Kidney epithelial cell (primary cell): ENCODE data around the gene PRIMPOL. TPM values are rescaled to one million over a fixed set of nuclear protein-coding genes. Genes with fewer than 3 reads are reported as not detected.

Experiments
- DNase-seq: peaks from one replicate; pipeline ENCODE4 v3.0.0-alpha.2; 2010; ENCODE audit warnings: low read depth
- H3K27me3 ChIP-seq: 2 replicates; pipeline ENCODE4 v1.6.0; 2011; ENCODE audit warnings: low read length; ENCODE audit not compliant: control insufficient read depth, insufficient read depth
- H3K36me3 ChIP-seq: 2 replicates; pipeline ENCODE4 v1.5.1; 2011; ENCODE audit warnings: low read length; ENCODE audit not compliant: control insufficient read depth, insufficient read depth
- H3K4me3 ChIP-seq: 2 replicates; pipeline ENCODE4 v1.5.1; 2011; ENCODE audit warnings: low read depth, mild to moderate bottlenecking, control low read depth, low read length
- total RNA-seq: library from RNA; depleted of rRNA; stranded (reverse); fragments of >200 nt; gene quantifications from 2 replicates; pipeline ENCODE4 v1.2.3, GENCODE V29; 2015
- TF ChIP-seq, protein P1 (sequence below): IDR thresholded peaks from 2 replicates; pipeline ENCODE4 v1.5.1; 2011; ENCODE audit warnings: mild to moderate bottlenecking, moderate library complexity, low read length, control low read depth, inconsistent platforms; ENCODE audit not compliant: insufficient read depth, poor library complexity, severe bottlenecking

Gene PRIMPOL
- total RNA-seq, 1 donor from 2014 or later, result 12.3 TPM

DNA sequence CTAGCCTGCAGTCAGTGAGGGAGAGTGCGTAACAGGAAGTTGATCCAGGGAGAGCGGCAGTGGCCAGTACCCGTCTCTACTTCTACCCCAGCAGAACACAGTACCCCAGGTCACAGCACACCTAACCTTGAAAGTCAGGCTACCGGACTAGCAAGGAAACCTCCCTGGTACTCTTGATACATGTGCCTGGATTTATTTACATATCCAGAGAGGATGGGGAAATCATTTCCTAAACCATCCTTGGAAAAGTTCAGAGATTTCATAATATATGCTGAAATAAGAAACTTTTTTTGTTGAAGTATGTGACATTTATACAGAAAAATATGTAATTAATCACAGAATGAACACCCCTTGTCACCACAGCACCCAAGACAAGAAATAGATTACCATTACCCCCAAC lies 24.5 kb downstream of the PRIMPOL start:
- H3K27me3 ChIP-seq, result no peaks in the 10 kb centered on the region
- H3K36me3 ChIP-seq, result peaks cover 1% of the 10 kb centered on the region
- TF ChIP-seq, protein P1, sequence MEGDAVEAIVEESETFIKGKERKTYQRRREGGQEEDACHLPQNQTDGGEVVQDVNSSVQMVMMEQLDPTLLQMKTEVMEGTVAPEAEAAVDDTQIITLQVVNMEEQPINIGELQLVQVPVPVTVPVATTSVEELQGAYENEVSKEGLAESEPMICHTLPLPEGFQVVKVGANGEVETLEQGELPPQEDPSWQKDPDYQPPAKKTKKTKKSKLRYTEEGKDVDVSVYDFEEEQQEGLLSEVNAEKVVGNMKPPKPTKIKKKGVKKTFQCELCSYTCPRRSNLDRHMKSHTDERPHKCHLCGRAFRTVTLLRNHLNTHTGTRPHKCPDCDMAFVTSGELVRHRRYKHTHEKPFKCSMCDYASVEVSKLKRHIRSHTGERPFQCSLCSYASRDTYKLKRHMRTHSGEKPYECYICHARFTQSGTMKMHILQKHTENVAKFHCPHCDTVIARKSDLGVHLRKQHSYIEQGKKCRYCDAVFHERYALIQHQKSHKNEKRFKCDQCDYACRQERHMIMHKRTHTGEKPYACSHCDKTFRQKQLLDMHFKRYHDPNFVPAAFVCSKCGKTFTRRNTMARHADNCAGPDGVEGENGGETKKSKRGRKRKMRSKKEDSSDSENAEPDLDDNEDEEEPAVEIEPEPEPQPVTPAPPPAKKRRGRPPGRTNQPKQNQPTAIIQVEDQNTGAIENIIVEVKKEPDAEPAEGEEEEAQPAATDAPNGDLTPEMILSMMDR, result no peak
- no peak overlapping the region for H3K4me3 ChIP-seq
- DNase-seq, result no peak

DNA sequence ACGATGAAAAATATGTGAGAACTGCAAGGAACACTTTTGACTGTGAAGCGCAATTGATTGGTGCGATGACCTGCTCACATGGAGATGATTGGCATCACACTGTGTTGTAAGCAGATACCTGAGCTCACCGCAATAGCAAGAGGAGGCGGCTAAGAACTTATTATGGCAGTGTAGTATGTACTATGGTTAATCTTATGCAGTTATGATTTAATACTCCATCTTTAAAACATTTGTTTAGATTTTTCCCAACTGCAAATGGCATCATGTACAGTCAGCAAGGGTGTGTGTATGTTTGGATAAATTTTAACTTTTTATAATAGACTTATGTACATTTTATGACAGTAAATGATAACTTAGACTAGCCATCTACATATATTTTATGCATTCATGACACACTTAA lies 25.5 kb downstream of the PRIMPOL start:
- TF ChIP-seq, protein P1, result no peak
- no peak overlapping the region for H3K4me3 ChIP-seq
- H3K27me3 ChIP-seq, result no peaks in the 10 kb centered on the region
- no peak for DNase-seq
- peaks cover 1% of the 10 kb centered on the region for H3K36me3 ChIP-seq

DNA sequence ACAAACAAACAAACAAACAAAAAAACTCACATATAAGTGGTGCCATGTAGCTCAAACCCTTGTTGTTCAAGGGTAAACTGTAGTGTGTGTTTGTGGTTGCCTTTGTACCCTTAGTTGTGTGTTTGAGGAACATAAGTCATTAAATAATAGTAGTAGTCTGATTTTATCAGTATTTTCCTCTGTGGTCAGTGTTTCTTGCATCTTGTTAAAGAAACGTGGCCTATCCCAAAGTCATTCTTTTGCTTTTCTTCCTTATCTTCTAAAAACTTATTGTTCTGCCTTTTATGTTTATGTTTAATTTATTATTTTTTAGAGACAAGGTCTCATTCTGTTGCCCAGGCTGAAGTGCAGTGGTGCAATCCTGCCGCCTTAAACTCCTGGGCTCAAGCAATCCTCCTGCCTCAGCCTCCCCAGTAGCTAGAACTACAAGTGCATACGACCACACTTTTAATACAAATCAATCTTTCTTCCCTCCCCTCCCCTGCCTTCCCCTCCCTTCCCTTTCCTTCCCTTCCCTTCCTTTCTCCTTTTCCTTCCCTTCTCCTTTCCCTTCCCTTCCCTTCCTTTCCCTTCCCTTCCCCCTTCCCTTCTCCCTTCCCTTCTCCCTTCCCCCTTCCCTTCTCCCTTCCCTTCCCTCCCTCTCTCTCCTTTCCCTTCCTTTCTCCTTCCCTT lies 26.4 kb downstream of the PRIMPOL start:
- H3K36me3 ChIP-seq, result peaks cover 1% of the 10 kb centered on the region
- DNase-seq, result no peak
- H3K4me3 ChIP-seq, result no peak overlapping the region

DNA sequence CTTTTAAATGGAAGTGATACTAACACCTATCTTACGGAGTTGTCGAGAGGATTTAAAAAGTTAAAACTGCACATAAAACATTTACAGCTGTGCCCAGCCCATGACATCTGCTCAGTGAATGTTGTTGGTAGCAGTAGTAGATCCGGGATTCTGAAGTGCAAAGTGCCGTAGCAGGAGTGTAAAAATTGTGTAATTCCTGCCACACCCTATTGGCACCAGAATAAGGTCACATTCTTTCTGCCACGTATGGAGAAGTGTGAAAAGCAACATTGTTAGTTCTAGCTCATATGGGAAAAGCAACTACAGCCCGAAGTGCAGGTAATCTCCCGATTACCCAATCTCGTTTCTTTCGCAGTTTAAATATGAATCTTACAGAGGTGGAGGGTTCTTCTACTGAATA lies 31.2 kb downstream of the PRIMPOL start:
- no peak for DNase-seq
- H3K27me3 ChIP-seq, result no peaks in the 10 kb centered on the region
- no peaks in the 10 kb centered on the region for H3K36me3 ChIP-seq
- H3K4me3 ChIP-seq, result no peak overlapping the region
- TF ChIP-seq, protein P1, result no peak

More for the DNA sequence above, 26.4 kb downstream of the PRIMPOL start:
- TF ChIP-seq, protein P1, result no peak
- no peaks in the 10 kb centered on the region for H3K27me3 ChIP-seq

DNA sequence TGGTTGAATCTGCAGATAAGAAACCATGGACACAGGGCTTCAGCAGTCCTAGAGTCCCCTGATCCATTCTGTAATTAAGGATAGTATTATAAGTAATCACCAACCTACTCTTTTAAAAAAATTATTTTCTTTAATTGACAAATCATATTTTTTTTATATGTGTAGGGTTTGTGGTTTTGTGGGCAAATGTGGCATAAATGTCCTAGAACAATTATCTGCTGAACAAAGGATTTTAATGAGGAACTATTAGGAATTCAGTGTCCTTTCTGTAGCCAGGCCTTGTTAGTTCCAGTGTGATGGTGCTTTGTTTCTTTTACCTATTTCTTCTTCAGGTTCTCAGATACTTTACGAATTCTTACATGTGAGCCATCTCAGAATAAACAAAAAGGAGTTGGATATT lies 32.4 kb downstream of the PRIMPOL start:
- Histone ChIP-seq H3K27me3 (no peaks in the 10 kb centered on the region), H3K36me3 (no peaks in the 10 kb centered on the region), H3K4me3 (no peak overlapping the region)
- no peak for DNase-seq
- TF ChIP-seq, protein P1, result no peak

DNA sequence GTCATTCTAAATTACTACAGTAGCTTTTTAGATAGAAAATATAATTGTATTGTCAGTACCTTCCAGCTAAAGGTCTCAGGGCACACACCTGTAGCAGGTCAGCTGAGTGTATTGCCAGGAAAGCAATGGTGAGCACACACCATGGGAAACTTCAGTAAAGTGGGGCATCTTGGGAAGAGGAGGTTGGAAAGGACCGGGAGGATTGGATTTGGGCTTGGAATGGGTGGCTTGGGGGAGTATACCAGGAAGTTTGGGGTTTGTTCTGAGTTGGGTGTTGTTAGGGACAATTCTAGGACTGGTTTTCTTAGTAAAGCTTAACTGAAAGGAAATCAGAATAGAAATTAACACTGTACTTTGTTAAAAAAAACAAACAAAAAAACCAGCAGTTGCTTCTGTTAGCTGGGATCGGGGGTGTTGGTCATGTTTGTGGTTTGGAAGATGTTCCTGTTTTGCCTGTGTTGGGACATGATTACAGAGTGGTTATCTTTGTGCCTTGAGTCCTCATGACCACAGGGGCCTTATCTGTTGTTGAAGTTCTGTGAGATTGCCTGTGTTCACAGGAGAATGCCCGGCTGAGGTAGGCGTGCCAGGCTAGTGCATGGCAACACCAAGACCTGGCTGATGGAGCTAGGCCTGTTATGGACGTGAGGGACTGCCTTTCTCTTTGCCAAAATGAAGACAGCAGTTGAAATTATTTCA lies 35.1 kb downstream of the PRIMPOL start:
- Histone ChIP-seq H3K4me3 (no peak overlapping the region), H3K27me3 (no peaks in the 10 kb centered on the region), H3K36me3 (no peaks in the 10 kb centered on the region)
- no peak for DNase-seq
- TF ChIP-seq, protein P1, result no peak
